ENCODE results near the gene PBX4. TPM values are rescaled to one million over a fixed set of nuclear protein-coding genes. Genes with fewer than 3 reads are reported as not detected.

The PBX4 gene
- total RNA-seq, 1 donor from 2014 or later = 0.93 TPM

- no peak overlapping the region for H2AFZ ChIP-seq (ENCODE audit: low read depth, low read length)
- H3K27ac Mint-ChIP-seq (ENCODE audit: unreplicated experiment) = no peak overlapping the region
- FAIRE-seq (no peak), DNase-seq (ENCODE audit: low read depth) (no peak)
- H3K27me3 ChIP-seq (ENCODE audit: insufficient read depth, low read length) = peaks cover 19% of the 10 kb centered on the region
- H3K4me3 Mint-ChIP-seq (ENCODE audit: unreplicated experiment) = no peak overlapping the region
- H3K9ac ChIP-seq (ENCODE audit: low read length) = no peak overlapping the region
- no peak overlapping the region for H3K4me2 ChIP-seq (ENCODE audit: low read length)
- no peak overlapping the region for H3K27ac ChIP-seq (ENCODE audit: low read depth, low read length)
- TF ChIP-seq EZH2 (IDR thresholded peaks at IDR 0.05; ENCODE audit: insufficient read depth, low read length) = no peak
- no peak for TF ChIP-seq CTCF (IDR thresholded peaks at IDR 0.05; ENCODE audit: insufficient read depth, low read depth, low read length)
- peaks cover 8% of the 10 kb centered on the region for H3K36me3 Mint-ChIP-seq (ENCODE audit: low read depth, unreplicated experiment)
- H3K4me1 Mint-ChIP-seq (ENCODE audit: low read depth, unreplicated experiment) = peaks cover 22% of the 10 kb centered on the region
- peaks cover 20% of the 10 kb centered on the region for H4K20me1 ChIP-seq (ENCODE audit: insufficient read depth, low read length)
- peaks cover under 1% of the 10 kb centered on the region for H3K4me1 ChIP-seq (ENCODE audit: insufficient read depth, low read length)
- no peak overlapping the region for H3K4me3 ChIP-seq (ENCODE audit: insufficient read depth, low read depth, low read length)
- no peaks in the 10 kb centered on the region for H3K9me3 ChIP-seq (ENCODE audit: insufficient read depth, low read depth, low read length)
- no peaks in the 10 kb centered on the region for H3K36me3 ChIP-seq (ENCODE audit: insufficient read depth, low read length)
- peaks cover 11% of the 10 kb centered on the region for H3K27me3 Mint-ChIP-seq (ENCODE audit: low read depth, unreplicated experiment)
- no peaks in the 10 kb centered on the region for H3K79me2 ChIP-seq (ENCODE audit: insufficient read depth, low read length)
- peaks cover 2% of the 10 kb centered on the region for H3K9me3 Mint-ChIP-seq (ENCODE audit: unreplicated experiment)
Measured at GRCh38 chr19:19535311-19536191, 82.9 kb downstream of the PBX4 start.

- H3K4me1 ChIP-seq (ENCODE audit: insufficient read depth, low read length) = no peaks in the 10 kb centered on the region
- no peaks in the 10 kb centered on the region for H3K9me3 ChIP-seq (ENCODE audit: insufficient read depth, low read depth, low read length)
- Mint-ChIP-seq H3K36me3 (ENCODE audit: low read depth, unreplicated experiment) (peaks cover 9% of the 10 kb centered on the region), H3K4me3 (ENCODE audit: unreplicated experiment) (peak overlapping the region; percentile 61), H3K9me3 (ENCODE audit: unreplicated experiment) (peaks cover 2% of the 10 kb centered on the region), H3K27me3 (ENCODE audit: low read depth, unreplicated experiment) (peaks cover 11% of the 10 kb centered on the region), H3K27ac (ENCODE audit: unreplicated experiment) (no peak overlapping the region), H3K4me1 (ENCODE audit: low read depth, unreplicated experiment) (peaks cover 29% of the 10 kb centered on the region)
- no peak overlapping the region for H3K4me2 ChIP-seq (ENCODE audit: low read length)
- no peaks in the 10 kb centered on the region for H3K36me3 ChIP-seq (ENCODE audit: insufficient read depth, low read length)
- H2AFZ ChIP-seq (ENCODE audit: low read depth, low read length) = no peak overlapping the region
- TF ChIP-seq CTCF (IDR thresholded peaks at IDR 0.05; ENCODE audit: insufficient read depth, low read depth, low read length) (no peak), EZH2 (IDR thresholded peaks at IDR 0.05; ENCODE audit: insufficient read depth, low read length) (no peak)
- H3K27me3 ChIP-seq (ENCODE audit: insufficient read depth, low read length) = peaks cover 14% of the 10 kb centered on the region
- DNase-seq (ENCODE audit: low read depth) = no peak
- peaks cover 22% of the 10 kb centered on the region for H4K20me1 ChIP-seq (ENCODE audit: insufficient read depth, low read length)
- FAIRE-seq = no peak
- H3K4me3 ChIP-seq (ENCODE audit: insufficient read depth, low read depth, low read length) = no peak overlapping the region
- H3K79me2 ChIP-seq (ENCODE audit: insufficient read depth, low read length) = no peaks in the 10 kb centered on the region
- H3K9ac ChIP-seq (ENCODE audit: low read length) = no peak overlapping the region
- no peak overlapping the region for H3K27ac ChIP-seq (ENCODE audit: low read depth, low read length)
Measured at GRCh38 chr19:19534556-19535265, 83.8 kb downstream of the PBX4 start.

Measured in astrocyte (in vitro differentiated cells and primary cell).